HEK293 (cell line): ENCODE results near the gene ERVMER34-1.

Experiments used
- KLF1 ChIP-seq: fragments of 450-650 bp; formaldehyde crosslinking; IDR thresholded peaks from 2 replicates; pipeline ENCODE4 v1.5.1; 2016; ENCODE audit warnings: missing biosample characterization, missing genetic modification characterization
- YY2 ChIP-seq: fragments of 450-650 bp; formaldehyde crosslinking; IDR thresholded peaks from 2 replicates; pipeline ENCODE4 v1.5.1; 2016; ENCODE audit warnings: missing biosample characterization, missing genetic modification characterization
- ZBTB1 ChIP-seq: fragments of 450-650 bp; formaldehyde crosslinking; IDR thresholded peaks from 2 replicates; pipeline ENCODE4 v1.5.1; 2016; ENCODE audit warnings: missing biosample characterization, missing genetic modification characterization
- ZNF423 ChIP-seq: fragments of 450-650 bp; formaldehyde crosslinking; IDR thresholded peaks from 2 replicates; pipeline ENCODE4 v1.5.1; 2016; ENCODE audit warnings: missing biosample characterization, missing genetic modification characterization
- ZNF677 ChIP-seq: fragments of 450-650 bp; IDR thresholded peaks from 2 replicates; pipeline ENCODE4 v1.5.0; 2018; ENCODE audit warnings: missing biosample characterization, mild to moderate bottlenecking, missing genetic modification characterization, moderate library complexity

DNA sequence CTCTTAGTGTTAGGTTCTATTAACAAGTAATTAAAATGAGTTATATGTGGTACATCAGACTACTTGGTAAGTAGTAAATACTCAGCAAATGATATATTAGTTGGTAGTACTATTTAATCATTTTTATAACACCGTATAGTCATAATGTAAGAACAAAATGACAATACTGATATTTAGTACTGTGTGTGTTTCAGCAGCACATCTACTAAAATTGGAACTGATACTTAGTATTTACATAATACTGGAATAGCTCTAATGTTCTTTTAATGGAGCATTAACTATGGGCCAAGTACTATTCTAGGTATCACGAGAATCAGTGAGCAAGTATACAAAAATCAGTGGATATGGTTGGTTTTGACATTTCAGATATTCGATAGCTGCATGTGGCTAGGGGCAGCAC lies 35.3 kb downstream of the ERVMER34-1 start:
- TF ChIP-seq KLF1 (tag by site-specific recombination) (no peak), ZNF677 (tag by site-specific recombination) (no peak), ZBTB1 (no peak), YY2 (tag by site-specific recombination) (no peak), ZNF423 (tag by site-specific recombination) (no peak)
